ENCODE results near the gene SPRR5.

Gene SPRR5

DNA sequence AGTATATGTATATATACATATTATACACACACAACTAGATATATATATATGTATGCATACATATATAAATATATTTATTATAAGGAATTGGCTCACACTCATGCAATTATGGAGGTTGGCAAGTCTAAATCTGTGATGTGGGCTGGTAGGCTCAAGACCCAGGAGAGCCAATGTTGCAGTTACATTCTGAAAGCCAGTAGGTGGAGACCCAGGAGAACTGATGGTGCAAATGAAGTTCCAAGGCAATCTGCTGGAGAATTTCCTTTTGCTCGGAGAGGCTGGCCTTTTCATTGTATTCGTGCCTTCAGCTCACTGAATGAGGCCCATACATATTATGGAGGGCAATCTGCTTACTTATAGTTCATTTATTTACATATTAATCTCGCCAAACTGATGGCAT, 29.2 kb upstream of the SPRR5 start:
- no peaks in the 10 kb centered on the region for H3K36me3 ChIP-seq (ENCODE audit: insufficient read depth, low read length)
- H3K9ac ChIP-seq (ENCODE audit: low read length): no peak overlapping the region
- no peak overlapping the region for H3K4me3 ChIP-seq (ENCODE audit: low read depth in 1 of 2, low read length in 2 of 2)
- no peaks in the 10 kb centered on the region for H3K27me3 ChIP-seq (ENCODE audit: control insufficient read depth in 1 of 2, insufficient read depth in 2 of 2, low read length in 2 of 2)
- no peak overlapping the region for H3K27ac ChIP-seq (ENCODE audit: low read depth, low read length)
- H3K4me1 ChIP-seq (ENCODE audit: insufficient read depth, low read length): no peaks in the 10 kb centered on the region
- H3K9me3 ChIP-seq (ENCODE audit: low read length): no peaks in the 10 kb centered on the region

DNA sequence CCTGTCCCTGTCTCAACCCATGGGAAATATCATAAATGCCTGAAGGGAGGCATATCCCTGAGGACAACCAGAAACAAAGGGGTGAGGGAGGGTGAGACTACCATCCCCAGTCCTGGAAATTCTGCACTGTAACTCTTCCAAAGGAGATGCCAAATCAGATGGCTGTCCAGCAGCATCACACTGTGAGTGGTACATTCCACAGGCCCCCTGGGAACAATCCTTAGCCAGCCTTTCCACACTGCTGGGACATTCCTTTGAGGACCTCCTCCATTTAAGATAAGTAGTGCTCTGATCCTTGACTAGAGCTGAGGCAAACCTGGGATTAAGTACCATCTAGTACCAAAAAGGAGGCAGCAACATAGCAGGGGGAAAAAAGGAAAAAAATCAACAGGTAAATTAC, 27.9 kb upstream of the SPRR5 start:
- H3K27ac ChIP-seq (ENCODE audit: low read depth, low read length): no peak overlapping the region
- H3K9me3 ChIP-seq (ENCODE audit: low read length): no peaks in the 10 kb centered on the region
- no peak overlapping the region for H3K4me3 ChIP-seq (ENCODE audit: low read depth in 1 of 2, low read length in 2 of 2)
- H3K4me1 ChIP-seq (ENCODE audit: insufficient read depth, low read length): no peaks in the 10 kb centered on the region
- no peaks in the 10 kb centered on the region for H3K36me3 ChIP-seq (ENCODE audit: insufficient read depth, low read length)
- H3K9ac ChIP-seq (ENCODE audit: low read length): no peak overlapping the region
- no peaks in the 10 kb centered on the region for H3K27me3 ChIP-seq (ENCODE audit: control insufficient read depth in 1 of 2, insufficient read depth in 2 of 2, low read length in 2 of 2)

- no peaks in the 10 kb centered on the region for H3K36me3 ChIP-seq (ENCODE audit: insufficient read depth, low read length)
- no peaks in the 10 kb centered on the region for H3K4me1 ChIP-seq (ENCODE audit: insufficient read depth, low read length)
- no peak overlapping the region for H3K27ac ChIP-seq (ENCODE audit: low read depth, low read length)
- H3K27me3 ChIP-seq (ENCODE audit: control insufficient read depth in 1 of 2, insufficient read depth in 2 of 2, low read length in 2 of 2): no peaks in the 10 kb centered on the region
- H3K4me3 ChIP-seq (ENCODE audit: low read depth in 1 of 2, low read length in 2 of 2): no peak overlapping the region
- no peak overlapping the region for H3K9ac ChIP-seq (ENCODE audit: low read length)
- no peaks in the 10 kb centered on the region for H3K9me3 ChIP-seq (ENCODE audit: low read length)
These were observed 22.8 kb upstream of the SPRR5 start for GRCh38 chr1:152924191-152924590.

GRCh38 chr1:152926091-152926490, 20.9 kb upstream of the SPRR5 start:
- Histone ChIP-seq H3K27me3 (ENCODE audit: control insufficient read depth in 1 of 2, insufficient read depth in 2 of 2, low read length in 2 of 2) (no peaks in the 10 kb centered on the region), H3K36me3 (ENCODE audit: insufficient read depth, low read length) (no peaks in the 10 kb centered on the region), H3K4me1 (ENCODE audit: insufficient read depth, low read length) (no peaks in the 10 kb centered on the region), H3K9me3 (ENCODE audit: low read length) (no peaks in the 10 kb centered on the region), H3K27ac (ENCODE audit: low read depth, low read length) (no peak overlapping the region), H3K9ac (ENCODE audit: low read length) (no peak overlapping the region), H3K4me3 (ENCODE audit: low read depth in 1 of 2, low read length in 2 of 2) (no peak overlapping the region)

DNA sequence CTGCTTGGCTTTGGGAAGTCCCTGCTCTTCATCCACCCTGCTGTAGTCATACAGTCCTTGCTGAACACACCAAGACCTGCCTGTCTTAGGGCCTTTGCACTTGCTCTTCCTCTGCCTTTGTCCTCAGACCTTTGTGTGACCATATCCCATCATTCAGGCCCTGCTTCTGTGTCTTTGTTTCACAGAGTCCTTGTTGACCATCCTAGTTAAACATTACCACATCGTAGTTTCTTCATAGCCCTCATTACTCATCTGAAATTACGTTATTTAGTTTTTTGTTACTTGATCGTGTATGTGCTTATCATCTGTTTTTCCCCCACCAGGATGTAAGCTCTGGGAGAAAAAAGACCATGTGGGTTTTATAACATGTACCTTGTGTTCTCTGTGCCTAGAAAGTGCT, 18.3 kb upstream of the SPRR5 start:
- Histone ChIP-seq H3K9me3 (ENCODE audit: low read length) (no peaks in the 10 kb centered on the region), H3K4me3 (ENCODE audit: low read depth in 1 of 2, low read length in 2 of 2) (no peak overlapping the region), H3K36me3 (ENCODE audit: insufficient read depth, low read length) (no peaks in the 10 kb centered on the region), H3K4me1 (ENCODE audit: insufficient read depth, low read length) (no peaks in the 10 kb centered on the region), H3K27ac (ENCODE audit: low read depth, low read length) (no peak overlapping the region), H3K27me3 (ENCODE audit: control insufficient read depth in 1 of 2, insufficient read depth in 2 of 2, low read length in 2 of 2) (no peaks in the 10 kb centered on the region), H3K9ac (ENCODE audit: low read length) (no peak overlapping the region)

DNA sequence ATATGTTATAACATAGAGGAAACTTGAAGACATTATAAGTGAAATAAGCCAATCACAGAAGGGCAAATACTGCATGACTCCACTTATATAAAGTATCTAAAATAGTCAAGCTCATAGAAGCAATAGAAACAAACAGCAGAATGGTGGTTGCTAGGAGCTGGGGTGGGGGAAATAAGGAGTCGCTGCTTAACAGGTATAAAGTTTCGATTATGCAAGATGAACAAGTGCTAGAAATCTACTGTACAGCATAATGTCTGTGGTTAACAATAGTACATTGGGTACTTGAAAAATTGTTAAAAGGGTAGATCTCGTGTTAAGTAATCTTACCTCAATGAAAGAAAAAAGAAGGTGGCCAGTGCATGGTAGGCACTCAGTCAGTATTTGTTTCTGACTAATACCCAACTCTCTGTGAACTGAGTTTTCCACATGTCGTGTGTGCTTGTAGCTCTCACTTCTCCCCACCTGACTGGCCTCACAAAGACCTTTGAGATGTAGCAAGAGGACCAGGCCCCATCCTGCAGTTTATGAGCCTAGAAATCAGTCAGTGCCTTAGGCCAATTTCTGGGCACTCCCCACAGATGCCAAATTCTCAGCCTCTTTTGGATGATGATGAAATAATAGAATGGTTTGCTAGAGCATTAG, 14.7 kb upstream of the SPRR5 start:
- Histone ChIP-seq H3K27me3 (ENCODE audit: control insufficient read depth in 1 of 2, insufficient read depth in 2 of 2, low read length in 2 of 2) (no peaks in the 10 kb centered on the region), H3K4me1 (ENCODE audit: insufficient read depth, low read length) (no peaks in the 10 kb centered on the region), H3K27ac (ENCODE audit: low read depth, low read length) (no peak overlapping the region), H3K9me3 (ENCODE audit: low read length) (no peaks in the 10 kb centered on the region), H3K36me3 (ENCODE audit: insufficient read depth, low read length) (no peaks in the 10 kb centered on the region), H3K4me3 (ENCODE audit: low read depth in 1 of 2, low read length in 2 of 2) (no peak overlapping the region), H3K9ac (ENCODE audit: low read length) (no peak overlapping the region)

GRCh38 chr1:152933196-152933595, 13.8 kb upstream of the SPRR5 start:
- no peak overlapping the region for H3K9ac ChIP-seq (ENCODE audit: low read length)
- no peak overlapping the region for H3K4me3 ChIP-seq (ENCODE audit: low read depth in 1 of 2, low read length in 2 of 2)
- no peak overlapping the region for H3K27ac ChIP-seq (ENCODE audit: low read depth, low read length)
- H3K4me1 ChIP-seq (ENCODE audit: insufficient read depth, low read length): no peaks in the 10 kb centered on the region
- H3K36me3 ChIP-seq (ENCODE audit: insufficient read depth, low read length): no peaks in the 10 kb centered on the region
- H3K9me3 ChIP-seq (ENCODE audit: low read length): no peaks in the 10 kb centered on the region
- H3K27me3 ChIP-seq (ENCODE audit: control insufficient read depth in 1 of 2, insufficient read depth in 2 of 2, low read length in 2 of 2): no peaks in the 10 kb centered on the region

- Histone ChIP-seq H3K36me3 (ENCODE audit: insufficient read depth, low read length) (no peaks in the 10 kb centered on the region), H3K4me3 (ENCODE audit: low read depth in 1 of 2, low read length in 2 of 2) (no peak overlapping the region), H3K27me3 (ENCODE audit: control insufficient read depth in 1 of 2, insufficient read depth in 2 of 2, low read length in 2 of 2) (no peaks in the 10 kb centered on the region), H3K9me3 (ENCODE audit: low read length) (no peaks in the 10 kb centered on the region), H3K27ac (ENCODE audit: low read depth, low read length) (no peak overlapping the region), H3K9ac (ENCODE audit: low read length) (no peak overlapping the region), H3K4me1 (ENCODE audit: insufficient read depth, low read length) (no peaks in the 10 kb centered on the region)
These were observed 6.4 kb upstream of the SPRR5 start for GRCh38 chr1:152940614-152941013.

GRCh38 chr1:152941037-152941711, 5.8 kb upstream of the SPRR5 start:
- Histone ChIP-seq H3K9ac (ENCODE audit: low read length) (no peak overlapping the region), H3K4me1 (ENCODE audit: insufficient read depth, low read length) (no peaks in the 10 kb centered on the region), H3K36me3 (ENCODE audit: insufficient read depth, low read length) (no peaks in the 10 kb centered on the region), H3K27me3 (ENCODE audit: control insufficient read depth in 1 of 2, insufficient read depth in 2 of 2, low read length in 2 of 2) (no peaks in the 10 kb centered on the region), H3K4me3 (ENCODE audit: low read depth in 1 of 2, low read length in 2 of 2) (no peak overlapping the region), H3K9me3 (ENCODE audit: low read length) (no peaks in the 10 kb centered on the region), H3K27ac (ENCODE audit: low read depth, low read length) (no peak overlapping the region)

GRCh38 chr1:152942161-152942560, 4.8 kb upstream of the SPRR5 start:
- Histone ChIP-seq H3K27ac (ENCODE audit: low read depth, low read length) (no peak overlapping the region), H3K9ac (ENCODE audit: low read length) (no peak overlapping the region), H3K36me3 (ENCODE audit: insufficient read depth, low read length) (no peaks in the 10 kb centered on the region), H3K9me3 (ENCODE audit: low read length) (no peaks in the 10 kb centered on the region), H3K4me3 (ENCODE audit: low read depth in 1 of 2, low read length in 2 of 2) (no peak overlapping the region), H3K27me3 (ENCODE audit: control insufficient read depth in 1 of 2, insufficient read depth in 2 of 2, low read length in 2 of 2) (no peaks in the 10 kb centered on the region), H3K4me1 (ENCODE audit: insufficient read depth, low read length) (no peaks in the 10 kb centered on the region)

- Histone ChIP-seq H3K9ac (ENCODE audit: low read length) (no peak overlapping the region), H3K27me3 (ENCODE audit: control insufficient read depth in 1 of 2, insufficient read depth in 2 of 2, low read length in 2 of 2) (no peaks in the 10 kb centered on the region), H3K9me3 (ENCODE audit: low read length) (no peaks in the 10 kb centered on the region), H3K4me3 (ENCODE audit: low read depth in 1 of 2, low read length in 2 of 2) (no peak overlapping the region), H3K4me1 (ENCODE audit: insufficient read depth, low read length) (no peaks in the 10 kb centered on the region), H3K36me3 (ENCODE audit: insufficient read depth, low read length) (no peaks in the 10 kb centered on the region), H3K27ac (ENCODE audit: low read depth, low read length) (no peak overlapping the region)
These were observed 758 bp upstream of the SPRR5 start for GRCh38 chr1:152946248-152946647.

DNA sequence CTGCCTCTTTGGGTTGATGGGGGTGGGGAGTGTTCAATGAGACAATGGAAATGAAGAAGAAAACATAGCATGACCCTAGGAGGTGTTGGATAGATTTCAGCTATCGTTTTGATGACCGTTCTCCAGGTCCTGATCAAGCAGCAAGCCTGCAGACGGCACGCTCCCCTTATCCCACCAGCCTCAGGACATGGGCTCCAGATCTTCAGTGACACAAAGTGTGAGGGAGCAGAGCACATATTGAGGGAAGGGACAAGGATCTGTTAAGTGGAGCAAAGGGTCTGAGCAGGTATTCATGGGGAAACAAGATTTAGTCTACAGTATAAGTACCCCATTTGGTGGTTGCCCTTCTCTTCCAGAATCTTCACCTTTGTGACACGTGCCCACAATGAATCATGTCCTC, 4.7 kb downstream of the SPRR5 start:
- H3K9ac ChIP-seq (ENCODE audit: low read length): no peak overlapping the region
- no peaks in the 10 kb centered on the region for H3K27me3 ChIP-seq (ENCODE audit: control insufficient read depth in 1 of 2, insufficient read depth in 2 of 2, low read length in 2 of 2)
- no peak overlapping the region for H3K27ac ChIP-seq (ENCODE audit: low read depth, low read length)
- no peak overlapping the region for H3K4me3 ChIP-seq (ENCODE audit: low read depth in 1 of 2, low read length in 2 of 2)
- no peaks in the 10 kb centered on the region for H3K4me1 ChIP-seq (ENCODE audit: insufficient read depth, low read length)
- H3K36me3 ChIP-seq (ENCODE audit: insufficient read depth, low read length): no peaks in the 10 kb centered on the region
- H3K9me3 ChIP-seq (ENCODE audit: low read length): no peaks in the 10 kb centered on the region
